ENCODE measurements around the gene RER1. TPM values are rescaled to one million over a fixed set of nuclear protein-coding genes. Genes with fewer than 3 reads are reported as not detected.

Gene RER1
- total RNA-seq, 2 experiments from 2014 or later, result 120 to 131 TPM

- POLR2A ChIA-PET, result no interaction called here
- H3K4me3 Mint-ChIP-seq, result no peak overlapping the region
- no peaks in the 10 kb centered on the region for H3K4me1 Mint-ChIP-seq (ENCODE audit: low read depth)
- DNase-seq (no peak), ATAC-seq (no peak)
- CTCF ChIA-PET, result no interaction called here
- H3K27me3 Mint-ChIP-seq, result no peaks in the 10 kb centered on the region
- H3K9me3 Mint-ChIP-seq, result no peaks in the 10 kb centered on the region
- H3K36me3 Mint-ChIP-seq (ENCODE audit: low read depth), result no peaks in the 10 kb centered on the region
- no peak for TF ChIP-seq CTCF (IDR thresholded peaks at IDR 0.05)
- intact Hi-C loops (cut with micrococcal nuclease), result no loop called here
- no peak overlapping the region for H3K27ac Mint-ChIP-seq
Observed at GRCh38 chr1:2344744-2345296, 46.8 kb upstream of the RER1 start.

- POLR2A ChIA-PET, result interaction anchor here (0.7 kb wide), 1 partner anchor 393 kb away, joined by 3 read pairs; no protein-coding TSS in a partner anchor
- Mint-ChIP-seq H3K9me3 (no peaks in the 10 kb centered on the region), H3K4me1 (ENCODE audit: low read depth) (no peaks in the 10 kb centered on the region), H3K27me3 (no peaks in the 10 kb centered on the region), H3K27ac (no peak overlapping the region), H3K4me3 (no peak overlapping the region), H3K36me3 (ENCODE audit: low read depth) (no peaks in the 10 kb centered on the region)
- ATAC-seq, result no peak
- TF ChIP-seq CTCF (IDR thresholded peaks at IDR 0.05), result no peak
- intact Hi-C loops (cut with micrococcal nuclease), result no loop called here
- no peak for DNase-seq
- CTCF ChIA-PET, result no interaction called here
Observed at GRCh38 chr1:2345297-2346075, 46.2 kb upstream of the RER1 start.

- ATAC-seq (no peak), DNase-seq (no peak)
- no peak overlapping the region for H3K27ac Mint-ChIP-seq
- TF ChIP-seq CTCF (IDR thresholded peaks at IDR 0.05), result no peak
- H3K4me3 Mint-ChIP-seq, result no peak overlapping the region
- H3K27me3 Mint-ChIP-seq, result no peaks in the 10 kb centered on the region
- no peaks in the 10 kb centered on the region for H3K36me3 Mint-ChIP-seq (ENCODE audit: low read depth)
- ChIA-PET CTCF (interaction anchor here (1.2 kb wide), 1 partner anchor 35 kb away, joined by 5 read pairs; no protein-coding TSS in a partner anchor), POLR2A (interaction anchor here (0.7 kb wide), 1 partner anchor 394 kb away, joined by 3 read pairs; no protein-coding TSS in a partner anchor)
- no peaks in the 10 kb centered on the region for H3K9me3 Mint-ChIP-seq
- no peaks in the 10 kb centered on the region for H3K4me1 Mint-ChIP-seq (ENCODE audit: low read depth)
- intact Hi-C loops (cut with micrococcal nuclease), result no loop called here
Observed at GRCh38 chr1:2346691-2347408, 44.8 kb upstream of the RER1 start.

- POLR2A ChIA-PET, result no interaction called here
- no peak for TF ChIP-seq CTCF (IDR thresholded peaks at IDR 0.05)
- no peaks in the 10 kb centered on the region for H3K4me1 Mint-ChIP-seq (ENCODE audit: low read depth)
- H3K9me3 Mint-ChIP-seq, result no peaks in the 10 kb centered on the region
- H3K27ac Mint-ChIP-seq, result no peak overlapping the region
- H3K27me3 Mint-ChIP-seq, result no peaks in the 10 kb centered on the region
- CTCF ChIA-PET, result interaction anchor here (1.2 kb wide), 1 partner anchor 35 kb away, joined by 5 read pairs; no protein-coding TSS in a partner anchor
- no peak overlapping the region for H3K4me3 Mint-ChIP-seq
- no peaks in the 10 kb centered on the region for H3K36me3 Mint-ChIP-seq (ENCODE audit: low read depth)
- ATAC-seq (no peak), DNase-seq (no peak)
- intact Hi-C loops (cut with micrococcal nuclease), result no loop called here
Observed at GRCh38 chr1:2347409-2347785, 44.2 kb upstream of the RER1 start.

GRCh38 chr1:2347896-2348295 lies 43.7 kb upstream of the RER1 start:
- Mint-ChIP-seq H3K27ac (no peak overlapping the region), H3K27me3 (no peaks in the 10 kb centered on the region), H3K9me3 (no peaks in the 10 kb centered on the region), H3K4me1 (ENCODE audit: low read depth) (no peaks in the 10 kb centered on the region), H3K36me3 (ENCODE audit: low read depth) (no peaks in the 10 kb centered on the region), H3K4me3 (no peak overlapping the region)
- ATAC-seq (no peak), DNase-seq (no peak)
- ChIA-PET CTCF (no interaction called here), POLR2A (no interaction called here)
- intact Hi-C loops (cut with micrococcal nuclease), result no loop called here
- no peak for TF ChIP-seq CTCF (IDR thresholded peaks at IDR 0.05)

Data from activated CD8-positive, alpha-beta T cell treated with anti-CD3 and anti-CD28 coated beads for 36 hours (primary cell).